Breast epithelium (tissue), 3 donors: ENCODE data around the gene TMEM63B.

Source experiments
- POLR2A ChIP-seq: fragments of 450-650 bp; IDR thresholded peaks from one replicate; pipeline ENCODE4 v1.6.1; 2016; ENCODE audit warnings: antibody characterized with exemption, mild to moderate bottlenecking, moderate library complexity
- TF ChIP-seq, protein P1 (sequence below), 3 donors: fragments of 450-650 bp; IDR thresholded peaks; one replicate each; pipeline ENCODE4 v1.5.1; 2016 to 2017; ENCODE audit warnings: antibody characterized with exemption in 3 of 3, mild to moderate bottlenecking in 3 of 3, moderate library complexity in 3 of 3

DNA sequence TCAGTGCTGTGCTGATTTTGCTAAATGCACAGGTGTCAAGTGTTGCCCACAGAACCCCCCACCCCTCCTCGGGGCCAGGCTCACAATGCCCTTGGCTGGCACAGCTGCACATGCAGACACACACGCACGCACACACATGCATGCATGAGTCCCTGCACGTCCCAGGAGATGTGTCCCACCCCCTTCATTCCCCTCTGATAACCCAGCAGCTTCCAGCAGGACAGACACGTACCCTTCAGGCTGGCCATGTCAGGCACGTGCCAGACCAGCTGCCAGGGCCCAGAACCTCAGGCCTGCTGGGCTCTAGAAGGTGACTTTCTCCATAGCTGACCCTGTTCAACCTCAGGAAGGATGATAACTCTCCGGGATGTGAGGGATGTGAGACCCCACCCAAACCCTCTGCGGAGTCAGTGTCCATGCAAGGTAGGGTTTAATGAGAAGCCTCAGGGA, 44.5 kb upstream of the TMEM63B start:
- TF ChIP-seq, protein P1, sequence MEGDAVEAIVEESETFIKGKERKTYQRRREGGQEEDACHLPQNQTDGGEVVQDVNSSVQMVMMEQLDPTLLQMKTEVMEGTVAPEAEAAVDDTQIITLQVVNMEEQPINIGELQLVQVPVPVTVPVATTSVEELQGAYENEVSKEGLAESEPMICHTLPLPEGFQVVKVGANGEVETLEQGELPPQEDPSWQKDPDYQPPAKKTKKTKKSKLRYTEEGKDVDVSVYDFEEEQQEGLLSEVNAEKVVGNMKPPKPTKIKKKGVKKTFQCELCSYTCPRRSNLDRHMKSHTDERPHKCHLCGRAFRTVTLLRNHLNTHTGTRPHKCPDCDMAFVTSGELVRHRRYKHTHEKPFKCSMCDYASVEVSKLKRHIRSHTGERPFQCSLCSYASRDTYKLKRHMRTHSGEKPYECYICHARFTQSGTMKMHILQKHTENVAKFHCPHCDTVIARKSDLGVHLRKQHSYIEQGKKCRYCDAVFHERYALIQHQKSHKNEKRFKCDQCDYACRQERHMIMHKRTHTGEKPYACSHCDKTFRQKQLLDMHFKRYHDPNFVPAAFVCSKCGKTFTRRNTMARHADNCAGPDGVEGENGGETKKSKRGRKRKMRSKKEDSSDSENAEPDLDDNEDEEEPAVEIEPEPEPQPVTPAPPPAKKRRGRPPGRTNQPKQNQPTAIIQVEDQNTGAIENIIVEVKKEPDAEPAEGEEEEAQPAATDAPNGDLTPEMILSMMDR (IDR thresholded peaks at IDR 0.05): no peak
- TF ChIP-seq POLR2A: no peak
